GM21737 (cell line): ENCODE results near the gene CDIP1.

Experiments
- ATAC-seq: cut with Tn5 transposase; IDR thresholded peaks from one replicate; pipeline ENCODE4 v1.9.1; 2021; ENCODE audit warnings: mild to moderate bottlenecking, moderate library complexity; ENCODE audit not compliant: unreplicated experiment

The CDIP1 gene

GRCh38 chr16:4515611-4516233, 22.9 kb downstream of the CDIP1 start:
- no peak for ATAC-seq

- ATAC-seq = no peak
Observed at GRCh38 chr16:4514606-4515005, 24.0 kb downstream of the CDIP1 start.

- ATAC-seq = no peak
Observed at GRCh38 chr16:4513881-4514280, 24.7 kb downstream of the CDIP1 start.

- no peak for ATAC-seq
Observed at GRCh38 chr16:4513086-4513860, 25.3 kb downstream of the CDIP1 start.

- ATAC-seq = no peak
Observed at GRCh38 chr16:4512473-4512872, 26.1 kb downstream of the CDIP1 start.

GRCh38 chr16:4511441-4512082, 27.0 kb downstream of the CDIP1 start:
- no peak for ATAC-seq

- no peak for ATAC-seq
Observed at GRCh38 chr16:4510747-4511426, 27.7 kb downstream of the CDIP1 start.

GRCh38 chr16:4510131-4510530, 28.4 kb downstream of the CDIP1 start:
- no peak for ATAC-seq

GRCh38 chr16:4509420-4509819, 29.2 kb downstream of the CDIP1 start:
- no peak for ATAC-seq

- ATAC-seq = no peak
Observed at GRCh38 chr16:4508806-4509205, 29.8 kb downstream of the CDIP1 start.

GRCh38 chr16:4507588-4508345, 30.8 kb downstream of the CDIP1 start:
- no peak for ATAC-seq

GRCh38 chr16:4506450-4506849, 32.1 kb downstream of the CDIP1 start:
- no peak for ATAC-seq

- peak; percentile 65 for ATAC-seq
Observed at GRCh38 chr16:4505356-4506147, 33.0 kb downstream of the CDIP1 start.

- ATAC-seq = no peak
Observed at GRCh38 chr16:4501071-4501478, 37.5 kb downstream of the CDIP1 start.

- no peak for ATAC-seq
Observed at GRCh38 chr16:4500272-4500671, 38.3 kb downstream of the CDIP1 start.

GRCh38 chr16:4499196-4499555, 39.4 kb downstream of the CDIP1 start:
- ATAC-seq = no peak

GRCh38 chr16:4498546-4499195, 39.9 kb downstream of the CDIP1 start:
- ATAC-seq = no peak

GRCh38 chr16:4496305-4496704, 42.3 kb downstream of the CDIP1 start:
- ATAC-seq = no peak

- no peak for ATAC-seq
Observed at GRCh38 chr16:4495766-4496165, 42.8 kb downstream of the CDIP1 start.
